Esophagus squamous epithelium (tissue), 4 donors: ENCODE measurements around the gene UBXN4.

Source experiments
- CTCF ChIP-seq, 6 experiments: fragments of 450-650 bp in 4 of 6; fragments of 200-600 bp in 2 of 6; sonication (generic) in 2 of 6; IDR thresholded peaks; one replicate each; pipeline ENCODE4 v1.5.1; 2016 to 2019; ENCODE audit warnings: antibody characterized with exemption in 6 of 6, mild to moderate bottlenecking in 4 of 6, moderate library complexity in 4 of 6
- POLR2A ChIP-seq, 4 donors: fragments of 450-650 bp; IDR thresholded peaks; one replicate each; pipeline ENCODE4 v1.6.1; 2017; ENCODE audit warnings: antibody characterized with exemption in 4 of 4, mild to moderate bottlenecking in 4 of 4, moderate library complexity in 3 of 4

- no peak for TF ChIP-seq CTCF (IDR thresholded peaks at IDR 0.05)
- no peak for TF ChIP-seq POLR2A (IDR thresholded peaks at IDR 0.05)
Observed at GRCh38 chr2:135756692-135757091, 15.0 kb downstream of the UBXN4 start.
